KOPT-K1 (cell line): ENCODE results near the gene TFIP11.

Source experiments
- H3K27ac ChIP-seq: fragments of 200-600 bp; sonication (generic); 2 replicates; pipeline ENCODE4 v1.5.1; 2016; ENCODE audit warnings: antibody characterized with exemption, mild to moderate bottlenecking, low read depth, low read length; ENCODE audit not compliant: poor library complexity, severe bottlenecking
- H3K36me3 ChIP-seq: fragments of 200-600 bp; sonication (generic); 2 replicates; pipeline ENCODE4 v1.5.1; 2017; ENCODE audit warnings: antibody characterized with exemption, mild to moderate bottlenecking, low read length, moderate library complexity; ENCODE audit not compliant: insufficient read depth
- H3K9me3 ChIP-seq: fragments of 200-600 bp; sonication (generic); 2 replicates; pipeline ENCODE4 v1.5.1; 2017; ENCODE audit warnings: antibody characterized with exemption, low read length, mild to moderate bottlenecking; ENCODE audit not compliant: insufficient read depth, poor library complexity, severe bottlenecking

The TFIP11 gene

GRCh38 chr22:26462641-26463040 is 49.6 kb downstream of the TFIP11 start:
- H3K9me3 ChIP-seq = no peaks in the 10 kb centered on the region
- no peak overlapping the region for H3K27ac ChIP-seq
- H3K36me3 ChIP-seq = peaks cover 100% of the 10 kb centered on the region

- H3K9me3 ChIP-seq = no peaks in the 10 kb centered on the region
- H3K36me3 ChIP-seq = peaks cover 100% of the 10 kb centered on the region
- no peak overlapping the region for H3K27ac ChIP-seq
These were observed 50.2 kb downstream of the TFIP11 start for GRCh38 chr22:26462051-26462450.

- Histone ChIP-seq H3K9me3 (no peaks in the 10 kb centered on the region), H3K36me3 (peaks cover 100% of the 10 kb centered on the region), H3K27ac (no peak overlapping the region)
These were observed 51.0 kb downstream of the TFIP11 start for GRCh38 chr22:26461188-26461810.

GRCh38 chr22:26460202-26460601 is 52.1 kb downstream of the TFIP11 start:
- H3K9me3 ChIP-seq = no peaks in the 10 kb centered on the region
- peaks cover 98% of the 10 kb centered on the region for H3K36me3 ChIP-seq
- no peak overlapping the region for H3K27ac ChIP-seq

- no peak overlapping the region for H3K27ac ChIP-seq
- H3K9me3 ChIP-seq = no peaks in the 10 kb centered on the region
- H3K36me3 ChIP-seq = peaks cover 91% of the 10 kb centered on the region
These were observed 54.5 kb downstream of the TFIP11 start for GRCh38 chr22:26457661-26458272.

- H3K27ac ChIP-seq = no peak overlapping the region
- H3K36me3 ChIP-seq = peaks cover 84% of the 10 kb centered on the region
- H3K9me3 ChIP-seq = no peaks in the 10 kb centered on the region
These were observed 58.3 kb downstream of the TFIP11 start for GRCh38 chr22:26453812-26454500.

- Histone ChIP-seq H3K27ac (no peak overlapping the region), H3K36me3 (peaks cover 77% of the 10 kb centered on the region), H3K9me3 (no peaks in the 10 kb centered on the region)
These were observed 59.1 kb downstream of the TFIP11 start for GRCh38 chr22:26453216-26453615.

- Histone ChIP-seq H3K27ac (no peak overlapping the region), H3K9me3 (no peaks in the 10 kb centered on the region), H3K36me3 (peaks cover 69% of the 10 kb centered on the region)
These were observed 59.8 kb downstream of the TFIP11 start for GRCh38 chr22:26452236-26453016.

- H3K36me3 ChIP-seq = peaks cover 51% of the 10 kb centered on the region
- no peak overlapping the region for H3K27ac ChIP-seq
- H3K9me3 ChIP-seq = no peaks in the 10 kb centered on the region
These were observed 61.7 kb downstream of the TFIP11 start for GRCh38 chr22:26450453-26451185.

- Histone ChIP-seq H3K27ac (no peak overlapping the region), H3K9me3 (no peaks in the 10 kb centered on the region), H3K36me3 (peaks cover 44% of the 10 kb centered on the region)
These were observed 63.3 kb downstream of the TFIP11 start for GRCh38 chr22:26448941-26449340.

GRCh38 chr22:26448334-26448733 is 63.9 kb downstream of the TFIP11 start:
- H3K27ac ChIP-seq = no peak overlapping the region
- peaks cover 37% of the 10 kb centered on the region for H3K36me3 ChIP-seq
- no peaks in the 10 kb centered on the region for H3K9me3 ChIP-seq

- Histone ChIP-seq H3K9me3 (no peaks in the 10 kb centered on the region), H3K27ac (no peak overlapping the region), H3K36me3 (peaks cover 32% of the 10 kb centered on the region)
These were observed 64.5 kb downstream of the TFIP11 start for GRCh38 chr22:26447584-26448329.

- Histone ChIP-seq H3K27ac (no peak overlapping the region), H3K9me3 (no peaks in the 10 kb centered on the region), H3K36me3 (peaks cover 24% of the 10 kb centered on the region)
These were observed 65.3 kb downstream of the TFIP11 start for GRCh38 chr22:26446808-26447515.
